Measurements from ENCODE around the gene TECPR2.
"Not testable (repeated sequence)": the region's sequence is repeated elsewhere in the genome, so short reads cannot be mapped to it uniquely, and the experiment has no call there.

TECPR2 gene

GRCh38 chr14:102513899-102514772 lies 151.4 kb downstream of the TECPR2 start:
- TF ChIP-seq CTCF (IDR thresholded peaks at IDR 0.05; ENCODE audit: borderline replicate concordance, insufficient read depth, low read depth, low read length): no peak
- no peak overlapping the region for H3K4me3 ChIP-seq (ENCODE audit: low read depth, low read length)

- H3K4me3 ChIP-seq (ENCODE audit: low read depth, low read length): no peak overlapping the region
- no peak for TF ChIP-seq CTCF (IDR thresholded peaks at IDR 0.05; ENCODE audit: borderline replicate concordance, insufficient read depth, low read depth, low read length)
These were observed 152.4 kb downstream of the TECPR2 start for GRCh38 chr14:102514987-102515733.

- TF ChIP-seq CTCF (IDR thresholded peaks at IDR 0.05; ENCODE audit: borderline replicate concordance, insufficient read depth, low read depth, low read length): peak; percentile 95
- H3K4me3 ChIP-seq (ENCODE audit: low read depth, low read length): peak overlapping the region; percentile 68
These were observed 154.0 kb downstream of the TECPR2 start for GRCh38 chr14:102516531-102517391.

GRCh38 chr14:102517392-102518062 lies 154.8 kb downstream of the TECPR2 start:
- peak overlapping the region; percentile 68 for H3K4me3 ChIP-seq (ENCODE audit: low read depth, low read length)
- no peak for TF ChIP-seq CTCF (IDR thresholded peaks at IDR 0.05; ENCODE audit: borderline replicate concordance, insufficient read depth, low read depth, low read length)

GRCh38 chr14:102518063-102518648 lies 155.4 kb downstream of the TECPR2 start:
- no peak for TF ChIP-seq CTCF (IDR thresholded peaks at IDR 0.05; ENCODE audit: borderline replicate concordance, insufficient read depth, low read depth, low read length)
- H3K4me3 ChIP-seq (ENCODE audit: low read depth, low read length): no peak overlapping the region

GRCh38 chr14:102519709-102520108 lies 157.0 kb downstream of the TECPR2 start:
- not testable (repeated sequence) for H3K4me3 ChIP-seq (ENCODE audit: low read depth, low read length)

Data from GM12875 (cell line).